NOMO-1 treated with DMSO at 0.1 percent for 48 hours (cell line): ENCODE measurements around the gene TRIM26.
"Not testable (repeated sequence)": the region's sequence is repeated elsewhere in the genome, so short reads cannot be mapped to it uniquely, and the experiment has no call there.

Source experiments
- DNase-seq: peaks from one replicate; lab custom pipeline; 2025; ENCODE audit not compliant: unreplicated experiment; lab: John Stamatoyannopoulos, UW

The TRIM26 gene

DNA sequence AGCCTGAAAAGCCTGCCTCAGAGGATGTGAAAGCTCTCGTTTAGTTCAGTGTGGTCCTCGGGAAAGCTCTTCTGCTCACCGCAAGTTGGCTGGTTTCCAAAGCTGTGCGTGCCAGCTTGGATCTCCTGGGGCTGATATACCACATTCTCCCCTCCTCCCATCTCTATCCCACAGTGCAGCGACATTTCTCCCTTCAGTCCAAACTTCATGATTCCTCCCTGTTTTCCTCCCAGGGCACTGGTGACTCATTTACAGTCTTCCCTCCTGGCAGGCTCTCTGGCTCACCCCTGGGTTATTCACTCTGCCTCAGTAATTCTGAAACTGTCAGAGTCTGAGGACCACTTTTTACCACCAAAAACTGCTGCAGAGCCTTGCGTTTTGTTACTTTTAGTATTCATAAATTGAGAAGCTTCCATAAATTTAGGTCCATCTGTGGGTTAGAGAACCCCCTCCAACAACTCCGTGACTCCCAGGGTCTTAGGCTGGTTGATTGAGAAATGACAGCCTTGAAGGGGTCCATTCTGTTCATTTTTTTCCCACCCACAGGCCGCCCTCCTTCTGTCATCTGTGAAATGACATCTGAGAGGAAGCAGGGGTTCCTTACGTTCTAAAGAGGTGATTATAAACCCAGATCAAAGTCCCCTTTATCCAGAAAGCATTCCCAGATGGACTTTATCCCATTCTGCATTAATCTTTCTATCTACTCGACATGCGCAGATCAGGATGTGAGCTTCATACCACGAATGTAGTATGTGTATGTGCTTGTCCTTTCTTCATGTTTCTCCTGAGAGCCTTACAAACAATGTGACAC is 58.3 kb downstream of the TRIM26 start:
- no peak for DNase-seq

DNA sequence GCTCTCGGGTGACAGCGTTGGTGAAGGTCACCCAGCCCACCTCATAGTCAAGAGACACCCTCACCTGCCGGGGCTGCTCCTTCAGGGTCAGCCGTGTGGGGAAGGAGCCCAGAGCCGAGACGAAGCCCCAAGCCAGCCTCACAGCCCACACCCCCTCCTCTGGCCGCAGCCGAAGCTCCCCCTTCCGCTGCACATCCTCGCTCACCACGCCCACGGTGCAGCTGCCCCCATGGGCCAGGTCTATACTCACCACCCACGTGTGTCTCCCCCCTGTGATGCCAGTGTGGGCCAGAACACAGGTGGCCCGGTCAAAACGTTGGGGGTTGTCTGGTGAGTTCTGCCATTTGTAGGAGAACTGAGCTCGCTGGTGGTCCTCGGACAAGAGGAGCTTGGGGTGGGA is 59.1 kb downstream of the TRIM26 start:
- DNase-seq = no peak

DNA sequence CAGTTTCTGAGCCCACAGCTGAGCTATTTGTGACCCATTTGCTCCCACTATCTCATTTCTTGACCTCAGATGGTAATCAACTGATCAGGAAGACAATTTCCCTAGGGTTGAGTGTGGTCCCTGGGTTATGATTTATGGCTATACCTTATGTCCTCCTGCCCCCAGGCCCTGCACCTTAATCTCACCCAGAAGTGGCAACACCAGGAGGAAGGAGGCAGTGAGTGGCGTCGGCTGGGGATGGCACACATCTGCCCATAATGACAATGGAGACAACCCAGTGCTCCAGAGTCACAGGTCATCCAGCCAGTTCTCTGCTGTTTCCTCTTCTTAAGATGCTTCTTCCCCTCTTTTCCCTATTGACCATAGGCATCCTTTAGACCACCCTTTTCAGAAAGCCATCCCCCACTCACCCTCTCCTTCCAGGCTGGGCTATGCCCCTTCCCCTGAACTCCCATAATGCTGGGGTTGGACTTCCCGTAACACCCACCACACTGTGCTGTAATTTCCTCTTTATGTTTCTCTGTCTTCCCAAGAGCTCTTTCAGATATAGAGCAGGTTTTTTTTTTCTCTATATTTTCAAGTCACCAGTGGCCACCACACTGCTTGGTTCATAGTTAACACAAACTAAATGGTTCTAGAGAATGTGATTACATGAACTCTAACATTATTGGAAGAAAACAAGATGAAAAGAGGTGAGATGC is 60.1 kb downstream of the TRIM26 start:
- DNase-seq = no peak

DNA sequence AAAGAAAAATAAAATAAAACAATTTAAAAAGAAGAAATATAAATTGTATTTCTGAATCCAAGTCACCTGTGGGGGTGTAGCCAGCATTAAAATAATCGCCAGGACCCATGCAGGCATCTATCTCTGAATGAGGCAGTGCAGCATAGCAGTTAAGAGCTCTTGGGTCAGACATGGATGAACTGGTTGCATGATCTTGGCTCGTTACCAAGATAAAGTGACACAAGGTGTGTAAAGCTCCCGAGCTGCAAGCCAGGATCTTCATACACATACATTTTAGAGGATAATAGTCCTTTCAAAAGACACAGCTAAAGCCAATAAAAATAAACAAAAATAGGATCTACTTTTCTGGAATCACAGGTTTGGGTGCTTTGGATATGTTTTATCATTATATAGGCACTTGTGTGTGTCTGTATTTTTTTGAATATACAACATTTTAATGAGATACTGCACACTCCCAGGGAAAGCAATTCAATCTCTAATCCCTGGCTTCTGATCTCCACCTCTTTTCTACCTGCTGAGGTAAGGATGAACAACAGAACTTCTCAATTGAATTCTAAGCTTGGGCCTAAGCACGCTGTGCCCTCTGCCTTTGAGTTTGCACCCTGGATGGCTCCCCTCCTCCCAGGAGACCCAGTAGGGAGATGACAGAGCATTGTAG is 61.1 kb downstream of the TRIM26 start:
- DNase-seq = no peak

DNA sequence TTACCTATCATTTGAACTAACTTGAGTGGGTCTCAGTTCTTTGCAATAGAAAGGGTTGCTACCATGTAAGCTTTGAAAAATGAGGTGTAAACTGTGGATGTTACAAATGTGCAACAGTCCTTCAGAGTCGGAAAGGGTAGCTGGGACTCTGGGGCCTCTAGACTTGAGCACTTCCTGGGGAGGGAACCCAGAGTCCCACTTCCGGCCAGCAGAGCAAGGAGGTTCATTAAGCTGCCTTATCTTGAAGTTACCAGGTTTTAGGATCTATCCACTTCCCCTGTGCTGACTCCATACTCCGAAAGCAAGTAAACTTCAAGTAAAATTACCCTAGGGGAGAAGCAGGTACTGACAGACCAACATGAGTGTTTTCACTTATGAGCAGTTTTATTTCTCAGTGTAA is 61.6 kb downstream of the TRIM26 start:
- DNase-seq = no peak

DNA sequence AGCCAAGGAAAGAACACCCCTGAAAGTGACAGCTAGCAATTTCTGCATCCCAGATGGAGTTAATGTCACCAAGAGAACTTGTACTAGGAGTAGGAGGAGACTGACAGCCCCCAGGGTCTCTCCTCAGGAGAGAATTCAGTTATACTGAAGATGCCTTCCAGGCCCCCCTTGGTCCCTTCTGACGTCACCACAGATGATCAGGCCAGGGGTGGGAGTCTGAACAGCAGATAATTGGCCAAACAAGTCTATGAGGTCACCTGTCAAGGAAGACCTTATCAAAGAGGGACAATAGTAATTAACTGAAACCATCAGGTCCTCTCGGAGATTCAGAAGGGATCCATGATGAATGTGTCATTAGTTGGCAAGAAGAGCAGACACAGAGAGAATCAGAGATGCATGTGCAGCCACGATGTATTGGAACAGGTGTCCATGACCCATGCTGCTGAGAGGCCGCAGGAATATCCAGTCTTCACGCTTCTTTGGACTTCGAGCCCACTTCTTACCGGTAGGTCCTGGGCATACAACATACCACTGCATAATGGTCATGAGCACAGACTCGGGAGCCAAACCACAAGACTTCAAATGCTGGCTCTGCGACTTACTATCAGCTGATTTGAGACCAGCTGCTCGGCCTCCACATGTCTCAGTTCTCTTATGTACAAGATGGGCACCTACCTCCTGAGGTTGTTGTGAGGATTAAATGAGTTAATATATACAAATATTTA is 62.4 kb downstream of the TRIM26 start:
- no peak for DNase-seq

DNA sequence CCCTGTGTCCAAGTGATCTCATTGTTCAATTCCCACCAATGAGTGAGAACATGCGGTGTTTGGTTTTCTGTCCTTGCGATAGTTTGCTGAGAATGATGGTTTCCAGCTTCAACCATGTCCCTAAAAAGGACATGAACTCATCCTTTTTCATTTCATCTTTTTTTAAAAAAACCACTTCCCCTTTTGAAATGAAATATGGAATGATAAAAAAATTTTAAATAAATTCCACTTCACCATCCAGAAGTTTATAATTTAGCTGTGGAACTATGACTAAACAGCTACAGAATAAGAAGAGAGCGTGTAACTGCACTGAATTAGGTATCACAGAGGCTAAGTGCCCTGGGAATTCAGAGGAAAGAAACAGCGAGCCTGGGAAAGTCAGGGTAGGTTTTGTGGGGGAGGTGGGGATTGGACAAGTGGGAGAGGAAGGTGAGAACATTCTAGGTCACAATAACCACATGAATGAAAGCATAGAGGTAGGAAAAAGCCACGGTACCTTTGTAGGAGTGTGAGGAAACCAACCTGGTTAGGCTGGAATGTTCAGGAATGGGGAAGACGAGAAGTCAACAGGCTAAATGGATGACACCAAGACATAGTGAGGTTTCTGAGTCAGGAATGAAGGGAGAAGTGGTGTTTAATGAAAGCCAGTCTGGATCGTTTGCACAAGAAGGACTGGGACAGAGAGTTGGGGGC is 63.2 kb downstream of the TRIM26 start:
- DNase-seq = no peak

DNA sequence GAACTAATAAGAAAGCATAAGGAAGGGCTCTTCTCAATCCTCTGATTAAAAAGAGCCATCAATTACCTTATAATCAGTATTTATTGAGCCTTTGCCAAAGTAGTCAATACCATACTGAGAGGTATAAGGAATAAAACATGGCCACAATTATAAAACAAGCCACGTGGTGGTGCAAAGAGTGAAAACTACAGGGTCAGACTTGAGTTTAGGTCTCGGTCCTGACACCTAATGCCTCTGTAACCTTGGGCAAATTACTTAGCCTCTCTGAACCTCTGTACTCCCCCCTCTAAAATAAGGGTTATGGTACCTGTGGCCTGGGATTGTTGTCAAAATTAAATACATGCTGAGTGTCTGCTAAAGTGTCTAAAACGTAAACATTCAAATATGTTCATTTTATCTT is 64.0 kb downstream of the TRIM26 start:
- no peak for DNase-seq

DNA sequence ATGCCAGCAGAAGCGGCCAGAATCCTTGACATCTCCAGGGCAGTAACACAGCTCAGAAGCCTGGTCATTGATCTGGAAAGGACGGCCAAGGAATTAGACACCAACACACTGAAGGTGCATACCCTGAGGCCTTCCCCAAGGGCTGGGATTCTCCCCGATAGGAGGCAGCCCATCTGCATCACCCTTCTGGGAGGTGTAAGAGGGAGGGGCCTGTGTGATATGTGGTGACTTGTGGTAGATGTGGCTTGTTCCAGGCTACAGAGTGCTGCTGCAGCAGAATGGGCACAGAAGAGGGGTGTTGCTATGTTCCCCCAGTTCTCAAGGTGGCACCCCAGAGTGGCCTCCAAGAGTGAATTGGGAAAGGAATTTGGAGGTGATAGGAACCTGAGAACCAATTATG is 66.1 kb downstream of the TRIM26 start:
- no peak for DNase-seq

DNA sequence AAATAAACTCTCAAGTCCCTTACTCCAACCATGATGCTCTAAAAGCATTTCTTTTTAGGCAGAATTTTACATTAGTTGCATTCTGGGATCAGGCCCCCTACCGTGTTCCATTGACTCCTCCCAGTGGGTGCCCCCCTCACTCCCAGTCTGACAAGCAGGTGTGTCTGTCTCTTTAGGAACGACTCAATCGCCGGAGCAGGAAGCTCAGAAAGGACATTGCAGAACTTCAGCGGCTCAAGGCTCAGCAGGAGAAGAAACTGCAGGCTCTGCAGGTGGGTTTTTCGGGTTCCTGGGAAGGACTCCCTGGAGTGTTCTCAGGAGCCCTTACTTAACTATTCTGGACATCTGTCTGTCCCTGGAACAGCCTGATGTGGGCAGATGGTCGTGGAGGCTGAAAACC is 67.4 kb downstream of the TRIM26 start:
- DNase-seq = no peak

DNA sequence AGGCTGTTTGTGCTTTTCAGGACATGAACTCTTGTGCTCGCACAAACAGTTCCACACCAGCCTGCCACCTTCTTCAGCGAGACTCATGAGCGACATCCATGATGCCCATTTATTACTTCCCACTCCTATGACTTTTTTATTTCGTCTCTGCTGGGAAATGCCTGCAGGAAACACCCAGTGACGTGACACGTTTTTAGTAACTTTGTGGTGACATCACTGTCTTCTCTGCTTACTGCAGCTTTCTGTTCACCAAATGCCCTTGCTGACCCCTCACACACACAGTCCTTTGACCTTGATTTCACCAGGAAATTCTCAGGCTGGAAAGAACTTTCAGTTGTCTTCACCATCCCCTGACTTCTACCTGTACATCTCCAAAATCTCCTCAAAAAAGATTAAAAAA is 68.4 kb downstream of the TRIM26 start:
- DNase-seq = no peak

DNA sequence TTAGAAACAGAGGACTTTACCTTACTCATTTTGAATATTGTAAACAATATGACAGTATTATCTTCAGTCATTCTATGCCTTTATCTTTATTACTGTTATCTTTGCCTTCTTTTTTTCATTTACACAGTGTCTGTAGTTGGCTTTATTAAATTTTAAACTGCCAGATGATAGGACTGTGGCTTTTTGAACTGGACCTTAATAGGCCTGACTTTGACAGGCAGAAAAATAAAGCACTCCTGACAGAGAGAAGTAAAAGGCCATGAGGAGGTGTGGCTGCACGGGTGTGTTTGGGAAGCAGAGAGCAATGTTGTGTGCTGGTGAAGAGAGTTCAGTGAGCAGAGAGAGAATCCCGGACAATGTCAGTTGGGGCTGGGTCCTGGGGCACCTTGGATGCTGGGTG is 69.4 kb downstream of the TRIM26 start:
- no peak for DNase-seq

DNA sequence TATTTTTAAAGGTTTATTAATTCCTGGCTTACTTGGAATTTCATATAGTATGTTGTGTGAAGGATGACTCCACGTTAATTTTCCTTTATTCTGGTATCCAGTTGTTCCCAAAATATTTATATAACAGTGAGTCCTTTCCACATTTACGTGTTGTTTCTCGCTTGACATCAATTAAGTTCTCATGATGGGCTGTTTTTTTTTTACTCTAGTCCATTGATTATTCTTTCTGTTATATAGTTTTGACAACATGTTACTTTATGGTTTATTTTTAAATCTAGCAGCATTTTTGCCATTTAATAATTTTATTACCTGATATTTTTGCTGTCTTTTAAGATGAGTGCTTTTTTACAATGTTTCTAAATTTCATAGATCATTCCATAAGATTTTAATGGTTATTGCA is 70.5 kb downstream of the TRIM26 start:
- DNase-seq = no peak

DNA sequence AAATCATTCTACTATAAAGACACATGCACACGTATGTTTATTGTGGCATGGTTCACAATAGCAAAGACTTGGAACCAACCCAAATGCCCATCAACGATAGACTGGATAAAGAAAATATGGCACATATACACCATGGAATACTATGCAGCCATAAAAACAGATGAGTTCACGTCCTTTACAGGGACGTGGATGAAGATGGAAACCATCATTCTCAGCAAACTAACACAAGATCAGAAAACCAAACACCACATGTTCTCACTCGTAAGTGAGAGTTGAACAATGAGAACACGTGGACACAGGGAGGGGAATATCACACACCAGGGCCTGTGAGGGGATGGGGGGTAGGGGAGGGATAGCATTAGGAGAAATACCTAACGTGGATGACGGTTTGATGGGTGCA is 73.0 kb downstream of the TRIM26 start:
- not testable (repeated sequence) for DNase-seq

DNA sequence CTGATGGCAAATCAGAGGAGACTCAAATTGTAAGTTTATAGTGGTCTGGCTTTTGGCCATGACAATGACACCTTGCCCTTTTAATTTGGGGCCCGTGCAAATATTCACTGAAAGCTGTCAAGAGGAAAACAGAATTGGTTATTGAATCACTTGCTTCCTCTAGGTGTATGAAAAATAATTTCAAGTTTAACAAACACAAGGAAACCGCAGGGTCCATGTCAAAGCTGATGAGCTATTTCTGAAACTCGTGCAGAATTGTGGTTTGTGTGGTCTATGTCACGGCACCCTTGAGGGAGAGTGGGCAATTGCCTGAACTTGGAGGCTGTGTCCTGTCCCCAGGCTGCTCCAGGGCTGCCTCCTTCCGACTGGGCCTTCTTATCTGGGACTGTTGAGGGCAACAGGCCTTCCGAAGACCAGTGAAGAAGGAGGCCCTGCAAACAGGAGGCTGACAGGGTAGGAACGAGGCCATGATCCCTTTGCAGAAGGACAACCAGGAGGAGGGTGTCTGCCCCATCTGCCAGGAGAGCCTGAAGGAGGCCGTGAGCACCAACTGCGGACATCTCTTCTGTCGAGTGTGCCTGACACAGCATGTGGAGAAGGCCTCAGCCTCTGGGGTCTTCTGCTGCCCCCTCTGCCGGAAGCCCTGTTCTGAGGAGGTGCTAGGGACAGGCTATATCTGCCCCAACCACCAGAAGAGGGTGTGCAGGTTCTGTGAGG is 76.5 kb downstream of the TRIM26 start:
- no peak for DNase-seq

DNA sequence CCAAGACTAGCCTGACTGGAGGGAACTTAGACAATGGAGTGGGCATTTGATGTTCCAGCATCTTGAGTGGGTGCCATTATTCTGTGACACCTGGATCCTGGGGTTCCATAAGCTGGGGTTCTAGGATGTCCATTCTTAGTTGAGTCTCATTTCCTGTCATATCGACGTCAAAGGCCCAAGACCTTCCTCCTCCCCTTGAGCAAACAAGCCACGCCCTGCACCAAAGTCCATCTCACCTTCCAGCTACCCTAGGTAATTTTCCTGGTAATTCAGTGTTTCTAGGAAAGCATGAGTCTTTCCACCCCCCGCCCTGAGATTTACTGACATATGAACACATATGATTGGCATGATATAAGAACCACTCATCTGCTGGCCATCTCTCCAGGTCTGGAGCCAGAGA is 77.4 kb downstream of the TRIM26 start, which contains the start of gene TRIM40:
TSS of gene TRIM40 (plus strand) at position 384 of the 400 bp plus-strand sequence. CDS start 897 bp downstream, outside the sequence.
- no peak for DNase-seq

DNA sequence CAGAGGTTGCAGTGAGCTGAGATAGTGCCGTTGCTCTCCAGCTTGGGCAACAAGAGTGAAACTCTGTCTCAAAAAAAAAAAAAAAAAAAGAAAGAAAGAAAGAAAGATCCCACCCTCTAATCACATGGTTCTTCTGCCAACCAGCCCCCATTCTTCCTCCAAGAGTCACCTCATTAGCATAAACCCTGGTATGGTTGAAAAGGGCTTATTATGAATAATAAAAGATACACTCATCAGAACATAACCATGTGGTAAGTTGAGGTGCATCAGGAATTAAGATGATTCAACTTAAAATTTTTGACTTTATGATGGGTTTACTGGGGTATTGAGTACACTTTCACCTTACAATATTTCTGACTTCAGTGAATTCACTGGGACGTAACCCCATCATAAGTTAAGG is 78.1 kb downstream of the TRIM26 start:
- DNase-seq = no peak
